GM19239 (cell line): ENCODE results near the gene TNS1.

Source experiments
- DNase-seq: peaks from one replicate; pipeline ENCODE4 v3.0.0; 2011; ENCODE audit warnings: low spot score; ENCODE audit not compliant: insufficient read length
- FAIRE-seq: peaks from 2 replicates; lab custom pipeline; 2011; peaks lifted over from hg19 to GRCh38; lab: Jason Lieb, UNC

The TNS1 gene

GRCh38 chr2:217986256-217986961, 16.4 kb downstream of the TNS1 start:
- FAIRE-seq (no peak), DNase-seq (no peak)

DNA sequence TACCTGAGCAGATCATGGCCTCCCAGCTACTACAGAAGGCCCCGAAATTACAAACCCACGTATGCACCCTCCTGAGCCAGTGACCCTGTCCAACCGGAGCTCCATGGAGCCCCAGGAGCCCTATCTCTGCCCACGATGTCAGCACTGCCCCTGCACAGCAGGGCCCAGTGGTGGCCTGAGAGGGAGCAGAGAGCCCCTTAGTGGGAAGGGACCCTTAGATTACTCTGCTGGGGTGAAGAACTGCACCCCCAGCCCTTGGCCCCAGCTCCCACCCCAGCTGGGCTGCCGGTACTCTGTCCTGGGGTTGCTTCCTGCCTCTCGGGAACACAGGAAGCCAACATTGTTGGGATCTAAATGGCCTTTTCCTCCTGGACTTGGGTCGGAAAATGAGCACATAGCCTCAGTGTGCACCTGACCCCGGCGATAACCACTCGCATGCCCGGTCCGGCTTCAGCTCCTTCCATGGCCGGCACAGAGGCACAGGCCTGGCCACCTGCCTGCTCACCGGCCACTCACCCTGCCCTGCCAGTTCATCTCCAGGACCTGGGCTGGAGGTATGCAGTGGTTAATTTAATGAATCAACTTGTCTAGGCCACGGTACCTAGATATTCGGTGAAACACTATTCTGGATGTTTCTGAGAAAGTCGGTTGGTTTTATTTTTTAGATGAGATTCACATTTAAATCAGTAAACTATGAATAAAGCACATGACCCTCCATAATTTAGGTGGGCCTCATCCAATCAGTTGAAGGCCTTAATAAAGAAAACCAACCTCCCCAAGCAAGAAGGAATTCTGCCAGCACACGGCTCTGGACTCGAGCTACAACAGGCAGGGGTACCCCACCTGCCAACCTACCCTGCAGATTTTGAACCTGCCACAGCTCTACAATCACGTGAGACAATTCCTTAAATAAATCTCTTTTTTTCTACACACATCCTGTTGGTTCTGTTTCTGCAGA, 19.2 kb downstream of the TNS1 start:
- DNase-seq (no peak), FAIRE-seq (no peak)

DNA sequence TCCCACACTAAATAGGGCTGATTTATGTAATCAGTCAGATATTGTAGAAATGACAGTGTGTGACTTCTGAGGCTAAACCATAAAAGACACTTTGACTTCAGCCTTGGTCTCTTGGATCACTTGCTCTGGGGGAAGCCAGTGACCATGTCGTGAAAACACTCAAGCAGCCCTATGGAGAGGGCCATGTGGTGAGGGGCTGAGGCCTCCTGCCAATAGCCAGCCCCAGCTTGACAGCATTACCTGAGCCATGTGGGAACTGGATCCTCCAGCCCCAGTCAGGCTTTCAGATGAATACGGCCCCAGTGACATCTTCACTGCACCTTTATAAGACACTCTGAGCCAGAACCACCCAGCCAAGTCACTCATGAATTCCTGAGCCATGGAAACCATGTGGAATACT, 20.8 kb downstream of the TNS1 start:
- DNase-seq (no peak), FAIRE-seq (no peak)

DNA sequence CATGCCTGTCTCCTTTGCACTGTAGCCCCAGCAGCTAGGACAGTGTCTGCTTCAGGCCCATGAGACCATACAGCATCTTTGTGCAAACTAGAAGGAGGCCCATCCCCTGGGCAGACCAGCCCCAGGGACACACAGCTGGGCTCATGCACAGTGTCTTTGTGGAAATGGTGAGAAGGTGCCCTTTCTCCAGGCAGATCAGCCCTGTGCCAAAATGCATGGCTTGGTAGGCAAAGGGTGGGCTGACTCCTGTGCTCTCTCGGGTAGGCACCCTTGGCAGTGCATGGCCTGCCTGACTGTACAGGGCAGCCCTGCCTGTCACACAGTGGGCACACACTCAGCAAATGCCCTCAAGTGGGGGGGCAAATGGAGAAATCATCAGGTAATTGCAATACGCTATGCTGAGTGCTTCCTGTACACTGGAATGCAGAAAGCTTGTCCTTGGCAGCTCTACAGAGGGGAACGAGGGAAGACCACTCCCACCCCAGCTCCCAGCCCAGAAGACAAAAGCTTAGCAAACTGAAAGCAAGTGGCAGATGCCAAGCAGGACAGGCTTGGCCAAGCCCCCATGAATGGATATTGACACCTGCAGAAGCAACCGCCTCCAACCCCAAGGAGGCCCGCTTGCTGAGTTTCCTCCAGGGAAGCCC, 21.6 kb downstream of the TNS1 start:
- DNase-seq (no peak), FAIRE-seq (no peak)

- DNase-seq (no peak), FAIRE-seq (no peak)
Measured at GRCh38 chr2:217980591-217980990, 22.2 kb downstream of the TNS1 start.

DNA sequence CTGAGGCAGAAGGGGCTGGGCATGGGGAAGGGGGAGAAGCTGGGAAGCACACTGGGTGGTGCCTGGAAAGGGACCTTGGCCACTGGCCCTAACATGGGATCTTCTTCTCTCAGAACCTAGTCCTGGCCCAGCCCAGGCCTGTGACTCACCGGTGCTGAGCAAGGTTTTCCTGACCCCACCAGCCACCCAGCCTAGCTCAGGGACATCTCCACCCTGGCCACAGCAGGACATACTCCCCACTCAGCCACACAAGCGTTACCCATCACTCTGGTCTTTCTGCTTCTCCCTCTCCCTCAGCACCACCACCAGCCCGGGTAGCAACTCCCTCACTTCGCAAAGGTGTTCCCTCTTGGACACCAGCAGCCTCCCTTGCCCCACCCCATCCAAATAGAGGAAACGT, 22.8 kb downstream of the TNS1 start:
- no peak for FAIRE-seq

DNA sequence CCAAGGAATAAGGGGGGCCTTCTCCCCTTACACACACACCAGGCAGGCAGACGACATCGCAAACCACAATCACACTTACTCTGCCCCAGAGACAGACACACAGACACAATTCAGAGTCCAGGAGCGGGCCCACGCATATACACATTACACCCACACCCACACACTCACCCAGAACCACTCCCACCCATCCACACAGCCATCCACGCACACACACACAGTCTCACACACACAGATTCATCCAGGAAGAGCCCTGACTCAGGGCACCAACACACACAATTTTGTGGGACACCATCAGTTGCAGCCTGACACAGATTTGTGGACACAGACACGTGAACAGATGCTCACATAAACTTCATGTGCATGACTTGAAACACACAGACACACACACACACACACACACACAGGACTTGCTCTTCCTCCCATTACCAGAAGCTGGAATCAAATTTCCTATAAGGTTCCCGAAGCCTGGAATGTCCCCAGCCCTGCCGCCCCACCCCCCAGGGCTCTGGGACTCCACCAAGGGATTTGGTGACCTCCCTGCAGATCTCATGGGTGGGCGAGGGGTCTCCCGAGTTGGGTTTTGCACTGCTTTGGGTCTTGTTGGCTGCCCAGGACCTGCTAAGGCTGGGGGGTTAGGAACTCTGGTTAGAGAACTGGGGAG, 23.5 kb downstream of the TNS1 start:
- DNase-seq (no peak), FAIRE-seq (no peak)

More for the DNA sequence above, 22.8 kb downstream of the TNS1 start:
- no peak for DNase-seq

GRCh38 chr2:217978536-217979150, 24.2 kb downstream of the TNS1 start:
- no peak for FAIRE-seq
- DNase-seq: no peak

GRCh38 chr2:217977840-217978535, 24.8 kb downstream of the TNS1 start:
- DNase-seq: no peak
- FAIRE-seq: no peak

DNA sequence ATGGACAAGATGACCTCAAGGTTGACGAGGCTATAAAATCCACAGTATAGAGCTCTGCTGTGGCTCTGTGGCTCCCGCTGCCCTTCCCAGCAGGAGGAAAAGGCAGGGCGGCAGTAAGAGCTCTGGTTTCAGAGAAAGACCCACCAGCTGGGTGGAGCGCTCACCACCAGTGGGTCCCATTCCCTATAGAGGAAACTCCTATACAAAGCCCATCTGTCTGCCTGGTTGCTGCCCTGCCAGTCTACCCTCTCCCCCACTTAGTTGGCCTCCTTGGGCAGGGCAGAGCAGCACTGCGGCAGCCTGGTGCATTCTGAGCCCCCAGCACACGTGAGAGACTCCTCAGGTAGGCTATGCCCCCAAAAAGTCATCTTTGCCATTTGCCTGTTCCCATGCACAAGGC, 26.5 kb downstream of the TNS1 start:
- DNase-seq (no peak), FAIRE-seq (no peak)

DNA sequence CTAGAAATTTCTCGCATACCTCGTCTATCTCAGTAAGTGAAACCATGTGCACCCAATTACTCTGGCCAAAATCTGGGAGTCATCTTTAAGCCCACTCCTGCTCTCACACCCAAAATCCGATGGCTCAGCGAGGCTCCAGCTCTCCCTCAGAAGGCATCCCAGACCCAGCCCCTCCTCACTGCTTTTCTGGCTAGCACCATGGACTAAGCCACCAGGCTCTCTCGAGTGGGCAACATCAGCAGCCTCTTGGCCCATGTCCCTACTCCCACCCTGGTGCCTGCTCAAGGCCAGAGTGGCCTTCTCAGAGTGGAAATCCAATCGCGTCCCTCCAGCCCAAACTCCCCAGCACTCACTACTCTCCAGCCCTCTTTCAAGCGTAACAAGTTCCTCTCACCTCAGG, 27.2 kb downstream of the TNS1 start:
- FAIRE-seq (no peak), DNase-seq (no peak)

- DNase-seq (no peak), FAIRE-seq (no peak)
Measured at GRCh38 chr2:217974389-217975005, 28.3 kb downstream of the TNS1 start.

GRCh38 chr2:217973008-217973787, 29.6 kb downstream of the TNS1 start:
- FAIRE-seq: no peak

GRCh38 chr2:217972490-217972889, 30.3 kb downstream of the TNS1 start:
- FAIRE-seq (no peak), DNase-seq (no peak)

More at GRCh38 chr2:217973008-217973787, 29.6 kb downstream of the TNS1 start:
- DNase-seq: no peak

GRCh38 chr2:217972037-217972436, 30.8 kb downstream of the TNS1 start:
- no peak for FAIRE-seq
- no peak for DNase-seq

- no peak for DNase-seq
- no peak for FAIRE-seq
Measured at GRCh38 chr2:217971166-217971565, 31.6 kb downstream of the TNS1 start.

DNA sequence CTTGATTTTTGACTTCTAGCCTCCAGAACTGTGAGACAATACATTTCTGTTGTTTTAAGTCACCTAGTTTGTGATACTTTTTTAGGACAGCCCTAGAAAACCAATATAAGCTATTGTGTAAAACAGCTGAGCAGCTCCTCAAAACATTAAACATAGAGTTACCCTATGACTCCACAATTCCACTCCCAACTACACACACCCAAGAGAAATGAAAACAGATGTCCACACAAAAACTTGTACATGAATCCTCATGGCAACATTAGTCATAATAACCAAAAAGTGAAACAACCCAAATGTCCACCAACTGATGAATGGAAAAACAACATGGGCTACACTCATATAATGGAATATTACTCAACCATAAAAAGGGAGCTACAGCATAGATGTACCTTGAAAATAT, 32.6 kb downstream of the TNS1 start:
- FAIRE-seq (no peak), DNase-seq (no peak)

DNA sequence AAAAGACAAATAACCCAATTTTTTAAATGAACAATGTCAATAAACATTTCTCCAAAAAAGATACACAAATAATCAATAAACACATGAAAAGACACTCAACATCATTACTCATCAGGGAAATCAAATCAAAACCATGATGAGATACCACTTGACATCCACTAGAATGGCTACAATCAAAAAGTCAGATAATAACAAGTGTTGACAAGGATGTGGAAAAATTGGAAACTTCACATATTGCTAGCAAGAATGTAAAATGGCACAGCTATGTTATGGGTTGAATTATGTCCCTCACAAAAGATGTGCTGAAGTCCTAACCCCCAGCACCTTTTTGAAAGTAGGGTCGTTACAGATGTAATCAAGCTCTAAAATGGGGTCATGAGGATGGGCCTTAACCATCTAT, 33.2 kb downstream of the TNS1 start:
- FAIRE-seq (no peak), DNase-seq (no peak)
